ENCODE results near the gene UPK3BL2.
"Not testable (repeated sequence)": the region's sequence is repeated elsewhere in the genome, so short reads cannot be mapped to it uniquely, and the experiment has no call there.

Gene UPK3BL2, protein sequence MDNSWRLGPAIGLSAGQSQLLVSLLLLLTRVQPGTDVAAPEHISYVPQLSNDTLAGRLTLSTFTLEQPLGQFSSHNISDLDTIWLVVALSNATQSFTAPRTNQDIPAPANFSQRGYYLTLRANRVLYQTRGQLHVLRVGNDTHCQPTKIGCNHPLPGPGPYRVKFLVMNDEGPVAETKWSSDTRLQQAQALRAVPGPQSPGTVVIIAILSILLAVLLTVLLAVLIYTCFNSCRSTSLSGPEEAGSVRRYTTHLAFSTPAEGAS

GRCh38 chr7:102543596-102543995, at the start of gene UPK3BL2:
TSS of gene UPK3BL2 (minus strand) at chr7:102543696. CDS start at chr7:102543636, 60 bp downstream.
- not testable (repeated sequence) for DNase-seq (ENCODE audit: low spot score)

- not testable (repeated sequence) for DNase-seq (ENCODE audit: low spot score)
Observed at GRCh38 chr7:102592477-102593019, 49.1 kb upstream of the UPK3BL2 start.

- DNase-seq (ENCODE audit: low spot score) = not testable (repeated sequence)
Observed at GRCh38 chr7:102589857-102590256, 46.4 kb upstream of the UPK3BL2 start.

DNA sequence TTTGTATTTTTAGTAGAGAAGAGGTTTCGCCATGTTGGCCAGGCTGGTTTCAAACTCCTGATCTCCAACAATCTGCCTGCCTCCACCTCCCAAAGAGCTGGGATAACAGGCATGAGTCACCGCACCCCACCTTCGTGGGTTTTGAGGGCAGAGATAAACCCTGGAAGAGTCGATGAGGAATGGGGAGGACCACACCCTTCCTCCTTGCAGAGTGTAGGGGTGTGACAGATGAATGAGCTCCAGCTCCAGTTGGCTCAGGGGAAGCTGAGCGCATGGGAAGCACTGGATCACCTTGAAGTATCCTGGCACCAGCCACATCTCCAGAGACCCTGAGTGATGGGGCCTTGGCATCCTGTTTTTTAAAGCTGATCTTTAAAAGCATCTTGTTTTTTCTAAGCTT, 40.0 kb upstream of the UPK3BL2 start:
- not testable (repeated sequence) for DNase-seq (ENCODE audit: low spot score)

DNA sequence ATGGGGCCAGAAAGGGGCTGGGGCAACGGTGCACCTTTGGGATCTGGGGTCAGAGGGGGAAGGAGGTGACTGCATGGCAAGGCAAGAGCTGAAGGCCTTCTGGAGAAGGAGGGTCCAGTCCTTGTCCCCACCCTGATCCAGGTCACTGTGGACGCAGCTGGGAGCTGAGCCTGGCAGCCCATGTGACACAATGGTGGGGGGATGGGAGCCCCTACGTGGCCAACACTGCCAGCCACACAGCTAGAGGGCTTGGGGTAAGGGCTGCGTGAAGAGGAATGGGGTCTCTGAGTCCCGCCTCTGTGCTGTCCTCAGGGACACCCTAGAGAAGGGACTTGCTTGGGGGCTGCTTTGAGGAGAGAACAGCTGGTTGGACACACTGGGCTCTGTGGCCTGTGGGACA, 38.2 kb upstream of the UPK3BL2 start:
- DNase-seq (ENCODE audit: low spot score) = not testable (repeated sequence)

DNA sequence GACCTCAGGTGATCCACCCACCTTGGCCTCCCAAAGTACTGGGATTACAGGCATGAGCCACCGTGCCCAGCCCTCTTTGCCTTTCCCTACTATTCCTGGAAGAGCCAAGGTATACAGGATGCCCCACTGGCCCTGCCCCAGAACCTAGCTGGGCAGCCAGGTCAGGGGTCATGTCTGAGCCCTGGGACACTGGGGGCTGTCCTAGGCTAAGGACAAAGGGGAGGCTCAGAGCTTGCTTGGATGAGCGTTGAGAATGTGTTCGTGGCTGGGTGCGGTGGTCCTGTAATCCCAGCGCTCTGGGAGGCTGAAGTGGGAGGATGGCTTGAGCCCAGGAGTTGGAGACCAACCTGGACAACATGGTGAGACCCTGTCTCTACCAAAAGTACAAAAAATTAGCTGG, 35.0 kb upstream of the UPK3BL2 start:
- not testable (repeated sequence) for DNase-seq (ENCODE audit: low spot score)

- peak; percentile 1 for DNase-seq (ENCODE audit: low spot score)
Observed at GRCh38 chr7:102577315-102578240, 34.1 kb upstream of the UPK3BL2 start.

- not testable (repeated sequence) for DNase-seq (ENCODE audit: low spot score)
Observed at GRCh38 chr7:102576363-102576762, 32.9 kb upstream of the UPK3BL2 start.

- DNase-seq (ENCODE audit: low spot score) = not testable (repeated sequence)
Observed at GRCh38 chr7:102574607-102575006, 31.1 kb upstream of the UPK3BL2 start.

DNA sequence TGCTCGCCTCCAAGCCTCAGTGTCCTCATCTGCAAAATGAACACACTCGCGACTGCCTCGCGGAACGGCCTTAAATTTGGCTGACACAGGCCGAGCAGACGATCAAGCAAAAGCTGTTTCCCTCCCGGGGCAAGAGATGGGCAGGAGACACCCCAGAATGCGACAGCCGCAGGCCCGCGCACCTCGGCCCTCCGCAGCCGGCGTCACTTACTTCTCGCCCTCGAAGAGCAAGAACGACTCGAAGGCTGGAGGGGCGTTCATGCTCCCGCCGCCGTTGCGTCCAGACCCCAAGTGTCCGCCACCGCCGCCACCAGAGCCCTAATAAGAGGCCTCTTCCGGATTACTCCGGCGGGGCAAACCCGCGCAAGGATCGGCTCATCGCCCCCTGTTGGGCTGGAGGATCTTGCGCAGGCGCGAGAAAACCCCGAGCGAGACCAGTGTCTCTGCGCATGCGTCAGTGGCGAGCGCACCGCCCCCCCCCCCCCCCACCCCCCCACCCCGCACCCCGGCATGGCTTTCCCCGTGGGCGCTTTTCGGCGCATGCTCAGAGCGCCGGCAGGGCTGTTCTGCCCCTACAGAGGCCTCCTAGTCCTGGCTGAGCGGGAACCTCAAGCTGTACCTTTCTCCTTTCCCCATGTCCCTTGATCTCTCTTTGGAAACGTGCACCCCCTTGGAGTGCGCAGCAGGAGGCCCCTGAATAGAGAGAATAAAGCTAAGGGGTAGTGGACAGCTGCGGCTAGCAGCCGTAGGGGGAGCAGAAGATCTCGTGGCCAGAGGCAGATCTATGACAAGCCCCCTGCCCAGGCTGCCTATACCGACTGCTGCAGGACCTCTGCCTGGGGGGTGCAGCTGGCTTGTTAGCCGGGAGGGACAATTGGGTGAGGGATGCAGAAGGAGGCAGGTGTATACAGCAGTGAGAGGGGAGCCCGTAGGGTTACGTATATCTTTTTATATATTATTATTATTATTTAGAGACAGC, 29.1 kb upstream of the UPK3BL2 start, which contains the start of gene POLR2J3:
TSS of gene POLR2J3 (minus strand) at position 323 of the 979 bp plus-strand sequence. CDS start at position 261, 62 bp downstream.
- peak; percentile 97 for DNase-seq (ENCODE audit: low spot score)

- DNase-seq (ENCODE audit: low spot score) = not testable (repeated sequence)
Observed at GRCh38 chr7:102568620-102569019, 25.1 kb upstream of the UPK3BL2 start.

DNA sequence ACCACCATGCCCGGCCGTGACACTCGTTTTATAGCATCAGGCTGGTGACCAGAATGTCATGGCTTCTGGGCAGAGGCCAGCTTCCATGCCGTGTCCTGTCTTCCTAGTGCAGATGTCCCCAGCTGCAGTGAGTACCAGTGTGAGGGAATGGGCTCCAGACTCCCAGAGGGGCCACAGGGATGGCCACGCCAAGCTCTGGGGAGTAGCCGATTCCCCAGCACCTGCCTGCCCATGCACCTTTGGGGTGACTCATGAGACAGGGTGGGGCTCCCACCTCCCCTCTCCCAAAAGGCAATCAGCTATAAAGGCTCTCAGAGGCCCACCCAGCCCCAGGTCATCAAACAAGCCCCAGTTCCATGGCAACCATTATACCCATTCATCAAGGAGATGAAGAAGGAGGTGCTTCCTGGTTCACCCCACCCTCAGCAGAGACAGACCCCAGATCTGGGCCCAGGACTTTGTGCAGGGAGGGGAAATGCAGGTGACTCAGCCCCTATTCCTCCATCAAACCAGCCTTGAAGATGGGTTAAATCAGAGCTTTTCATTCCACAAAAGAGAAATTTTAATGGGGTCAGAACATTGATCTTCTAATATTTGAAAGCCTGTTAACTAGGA, 7.4 kb upstream of the UPK3BL2 start, which contains the start of gene SPDYE2:
TSS of gene SPDYE2 (plus strand) at position 419 of the 615 bp plus-strand sequence. CDS start 2,030 bp downstream, outside the sequence.
- DNase-seq (ENCODE audit: low spot score) = not testable (repeated sequence)

GRCh38 chr7:102546353-102546752, 2.9 kb upstream of the UPK3BL2 start:
- not testable (repeated sequence) for DNase-seq (ENCODE audit: low spot score)

GRCh38 chr7:102545288-102545687, 1.8 kb upstream of the UPK3BL2 start:
- DNase-seq (ENCODE audit: low spot score) = not testable (repeated sequence)

- not testable (repeated sequence) for DNase-seq (ENCODE audit: low spot score)
Observed at GRCh38 chr7:102544372-102544771, 876 bp upstream of the UPK3BL2 start.

DNA sequence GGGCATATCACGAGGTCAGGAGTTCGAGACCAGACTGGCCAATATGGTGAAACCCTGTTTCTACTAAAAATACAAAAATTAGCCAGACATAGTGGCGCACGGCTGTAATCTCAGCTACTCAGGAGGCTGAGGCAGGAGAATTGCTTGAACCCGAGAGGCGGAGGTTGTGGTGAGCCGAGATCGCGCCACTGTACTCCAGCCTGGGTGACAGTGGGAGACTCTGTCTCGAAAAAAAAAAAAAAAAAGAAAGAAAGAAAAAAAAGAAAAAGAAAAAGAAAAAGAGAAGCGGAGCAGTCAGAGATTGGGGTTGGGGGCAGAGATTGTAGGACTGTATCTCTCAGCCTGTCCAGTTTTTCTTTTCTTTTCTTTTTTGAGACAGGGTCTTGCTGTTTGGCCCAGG, 725 bp downstream of the UPK3BL2 start:
- DNase-seq (ENCODE audit: low spot score) = not testable (repeated sequence)

- DNase-seq (ENCODE audit: low spot score) = not testable (repeated sequence)
Observed at GRCh38 chr7:102542083-102542482, 1.4 kb downstream of the UPK3BL2 start.

- DNase-seq (ENCODE audit: low spot score) = not testable (repeated sequence)
Observed at GRCh38 chr7:102540604-102541003, 2.9 kb downstream of the UPK3BL2 start.

- DNase-seq (ENCODE audit: low spot score) = not testable (repeated sequence)
Observed at GRCh38 chr7:102535062-102535615, 8.4 kb downstream of the UPK3BL2 start.

DNA sequence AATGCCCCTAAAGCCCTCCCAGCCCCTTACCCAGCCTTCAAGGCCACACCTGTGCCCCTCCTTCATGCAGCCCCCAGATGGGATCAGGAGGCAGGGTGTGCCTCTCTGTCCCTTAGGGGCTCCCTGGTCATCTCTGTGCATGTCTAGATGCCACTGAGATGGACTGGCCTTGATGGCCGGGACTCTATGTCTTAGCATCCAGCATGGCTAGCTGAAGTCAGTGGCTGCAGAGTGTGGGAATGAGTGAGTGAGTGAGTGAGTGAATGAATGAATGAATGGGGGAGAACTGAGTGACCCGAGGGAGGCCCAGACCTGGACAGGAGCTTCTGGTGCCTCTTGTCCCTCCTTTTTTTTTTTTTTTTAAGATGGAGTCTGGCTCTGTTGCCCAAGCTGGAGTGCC, 11.4 kb downstream of the UPK3BL2 start:
- not testable (repeated sequence) for DNase-seq (ENCODE audit: low spot score)
